GM12872 (cell line): ENCODE results near the gene FMNL1.

Experiments
- TF ChIP-seq, protein P1 (sequence below): IDR thresholded peaks from 3 replicates; pipeline ENCODE4 v1.5.1; 2011; ENCODE audit warnings: low read depth, mild to moderate bottlenecking, low read length, moderate library complexity; ENCODE audit not compliant: insufficient read depth

Gene FMNL1

GRCh38 chr17:45248132-45248957 lies 26.7 kb downstream of the FMNL1 start:
- TF ChIP-seq, protein P1, sequence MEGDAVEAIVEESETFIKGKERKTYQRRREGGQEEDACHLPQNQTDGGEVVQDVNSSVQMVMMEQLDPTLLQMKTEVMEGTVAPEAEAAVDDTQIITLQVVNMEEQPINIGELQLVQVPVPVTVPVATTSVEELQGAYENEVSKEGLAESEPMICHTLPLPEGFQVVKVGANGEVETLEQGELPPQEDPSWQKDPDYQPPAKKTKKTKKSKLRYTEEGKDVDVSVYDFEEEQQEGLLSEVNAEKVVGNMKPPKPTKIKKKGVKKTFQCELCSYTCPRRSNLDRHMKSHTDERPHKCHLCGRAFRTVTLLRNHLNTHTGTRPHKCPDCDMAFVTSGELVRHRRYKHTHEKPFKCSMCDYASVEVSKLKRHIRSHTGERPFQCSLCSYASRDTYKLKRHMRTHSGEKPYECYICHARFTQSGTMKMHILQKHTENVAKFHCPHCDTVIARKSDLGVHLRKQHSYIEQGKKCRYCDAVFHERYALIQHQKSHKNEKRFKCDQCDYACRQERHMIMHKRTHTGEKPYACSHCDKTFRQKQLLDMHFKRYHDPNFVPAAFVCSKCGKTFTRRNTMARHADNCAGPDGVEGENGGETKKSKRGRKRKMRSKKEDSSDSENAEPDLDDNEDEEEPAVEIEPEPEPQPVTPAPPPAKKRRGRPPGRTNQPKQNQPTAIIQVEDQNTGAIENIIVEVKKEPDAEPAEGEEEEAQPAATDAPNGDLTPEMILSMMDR = no peak

DNA sequence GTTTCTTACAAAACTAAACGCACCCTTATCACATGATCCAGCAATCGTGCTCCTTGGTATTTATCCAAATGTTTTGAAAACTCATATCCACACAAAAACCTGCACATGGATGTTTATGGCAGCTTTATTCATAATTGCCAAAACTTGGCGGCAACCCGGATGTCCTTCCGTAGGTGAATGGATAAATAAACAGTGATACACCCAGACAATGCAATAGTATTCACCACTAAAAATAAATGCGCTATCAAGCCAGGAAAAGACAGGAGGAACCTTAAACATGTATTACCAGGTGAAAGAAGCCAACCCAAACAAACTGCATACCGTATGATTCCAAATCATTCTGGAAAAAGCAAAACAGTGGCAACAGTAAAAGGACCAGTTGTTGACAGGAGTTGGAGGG lies 30.2 kb downstream of the FMNL1 start:
- TF ChIP-seq, protein P1 = no peak

- TF ChIP-seq, protein P1 = no peak
Observed at GRCh38 chr17:45253879-45254278, 32.2 kb downstream of the FMNL1 start.

- TF ChIP-seq, protein P1 = no peak
Observed at GRCh38 chr17:45255358-45255757, 33.7 kb downstream of the FMNL1 start.

- TF ChIP-seq, protein P1 = peak; percentile 42; the same call in 2 of the 3 replicates
Observed at GRCh38 chr17:45256114-45256966, 34.7 kb downstream of the FMNL1 start.

DNA sequence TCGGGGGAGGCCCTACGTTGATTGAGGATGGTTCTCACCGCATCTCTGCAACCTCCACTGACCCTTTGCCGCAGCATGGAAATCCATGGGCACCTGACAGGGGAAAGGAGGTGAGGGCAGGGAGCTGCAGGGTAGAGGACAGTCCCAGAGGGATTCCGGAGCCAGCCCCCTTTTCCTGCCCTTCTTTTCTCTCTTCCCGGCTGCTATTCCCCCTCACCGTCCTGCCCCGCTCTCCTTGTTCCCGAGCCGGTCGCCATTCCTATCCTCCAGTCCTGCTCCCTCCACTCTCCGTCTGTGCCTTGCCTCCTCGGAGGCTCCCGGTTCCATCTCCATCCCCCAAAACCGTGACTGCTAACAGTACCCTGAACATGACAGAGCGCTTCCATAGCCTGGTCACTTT lies 35.4 kb downstream of the FMNL1 start:
- TF ChIP-seq, protein P1 = no peak

GRCh38 chr17:45258981-45259380 lies 37.3 kb downstream of the FMNL1 start:
- TF ChIP-seq, protein P1 = no peak
